GM23338 (cell line): ENCODE results near the gene SLU7. TPM values are rescaled to one million over a fixed set of nuclear protein-coding genes. Genes with fewer than 3 reads are reported as not detected.

Source experiments
- ATAC-seq: fragments of 200-7000 bp; cut with Tn5 transposase; 3 replicates; pipeline ENCODE4 v1.9.1; 2020
- DNase-seq: peaks from one replicate; pipeline ENCODE4 v3.0.0-alpha.2; 2015; ENCODE audit warnings: low spot score
- H2AFZ ChIP-seq: fragments of 200-600 bp; sonication (generic); 2 replicates; pipeline ENCODE4 v1.8.0; 2016; ENCODE audit warnings: antibody characterized with exemption, mild to moderate bottlenecking, moderate library complexity
- H3F3A ChIP-seq: fragments of 200-600 bp; sonication (generic); replicated peaks from 2 replicates; pipeline ENCODE4 v1.8.0; 2017; ENCODE audit warnings: antibody characterized with exemption, mixed run types, low read depth
- H3K27ac ChIP-seq: fragments of 200-600 bp; sonication (generic); 2 replicates; pipeline ENCODE4 v1.6.1; 2016; ENCODE audit warnings: low read depth
- H3K27me3 ChIP-seq: fragments of 200-600 bp; sonication (generic); 2 replicates; pipeline ENCODE4 v1.8.0; 2016; ENCODE audit warnings: mild to moderate bottlenecking, mixed run types, moderate library complexity; ENCODE audit not compliant: insufficient read depth
- H3K36me3 ChIP-seq: fragments of 200-600 bp; sonication (generic); 2 replicates; pipeline ENCODE4 v1.8.0; 2016; ENCODE audit warnings: mild to moderate bottlenecking; ENCODE audit not compliant: insufficient read depth
- H3K4me1 ChIP-seq: fragments of 200-600 bp; sonication (generic); 2 replicates; pipeline ENCODE4 v1.8.0; 2016; ENCODE audit warnings: mild to moderate bottlenecking, moderate library complexity; ENCODE audit not compliant: insufficient read depth
- H3K4me2 ChIP-seq: fragments of 200-600 bp; sonication (generic); 2 replicates; pipeline ENCODE4 v1.7.1; 2017; ENCODE audit warnings: mixed run types
- H3K4me3 ChIP-seq: fragments of 200-600 bp; sonication (generic); 2 replicates; pipeline ENCODE4 v1.6.1; 2016; ENCODE audit warnings: mixed run types
- H3K79me2 ChIP-seq: fragments of 200-600 bp; sonication (generic); replicated peaks from 2 replicates; pipeline ENCODE4 v1.8.0; 2017; ENCODE audit warnings: mild to moderate bottlenecking; ENCODE audit not compliant: insufficient read depth
- H3K9me2 ChIP-seq: fragments of 200-600 bp; sonication (generic); 2 replicates; pipeline ENCODE4 v1.8.0; 2017; ENCODE audit not compliant: insufficient read depth
- H4K20me1 ChIP-seq: fragments of 200-600 bp; sonication (generic); replicated peaks from 2 replicates; pipeline ENCODE4 v1.8.0; 2017; ENCODE audit warnings: mild to moderate bottlenecking; ENCODE audit not compliant: insufficient read depth
- H3K27ac Mint-ChIP-seq: 2 replicates; pipeline ENCODE4 v1.8.0; 2020; ENCODE audit warnings: inconsistent platforms, mild to moderate bottlenecking, moderate library complexity, mixed read lengths
- H3K27me3 Mint-ChIP-seq: 3 replicates; pipeline ENCODE4 v1.8.0; 2022; ENCODE audit warnings: low read depth, mild to moderate bottlenecking, moderate library complexity, mixed read lengths, inconsistent platforms; ENCODE audit not compliant: insufficient read depth, poor library complexity
- H3K36me3 Mint-ChIP-seq: 3 replicates; pipeline ENCODE4 v1.8.0; 2021; ENCODE audit warnings: low read depth, mild to moderate bottlenecking, inconsistent platforms, moderate library complexity, mixed read lengths
- H3K4me1 Mint-ChIP-seq: 3 replicates; pipeline ENCODE4 v1.8.0; 2020; ENCODE audit warnings: mild to moderate bottlenecking, inconsistent platforms, mixed read lengths
- H3K4me3 Mint-ChIP-seq: 3 replicates; pipeline ENCODE4 v1.8.0; 2021; ENCODE audit warnings: moderate library complexity, mild to moderate bottlenecking, inconsistent platforms, mixed read lengths
- H3K9me3 Mint-ChIP-seq: 3 replicates; pipeline ENCODE4 v1.8.0; 2020; ENCODE audit warnings: moderate library complexity, mild to moderate bottlenecking, inconsistent platforms, mixed read lengths
- JUNB ChIP-seq: IDR thresholded peaks from one replicate; pipeline ENCODE4 v1.6.1; 2016; ENCODE audit warnings: antibody characterized with exemption; ENCODE audit not compliant: unreplicated experiment
- NANOG ChIP-seq: IDR thresholded peaks from 2 replicates; pipeline ENCODE4 v1.6.1; 2016; ENCODE audit warnings: antibody characterized with exemption, borderline replicate concordance
- POLR2AphosphoS5 ChIP-seq: IDR thresholded peaks from 2 replicates; pipeline ENCODE4 v1.6.1; 2016; ENCODE audit warnings: antibody characterized with exemption, low read depth
- ZNF331 ChIP-seq: fragments of 250-450 bp; sonication (Bioruptor Pico); IDR thresholded peaks from 2 replicates; pipeline ENCODE4 v1.5.0; 2020; ENCODE audit warnings: low read depth, mild to moderate bottlenecking, moderate library complexity
- polyA plus RNA-seq: library from polyadenylated mRNA; unstranded; fragments of >200 nt; fragmentation: Nextera tagmentation; extraction: Ambion mirVana; gene quantifications from 2 replicates; pipeline ENCODE4 v1.2.1, GENCODE V29; 2016
- total RNA-seq: library from RNA; depleted of rRNA; stranded (reverse); fragments of >200 nt; shearing (Covaris generic); gene quantifications from 2 replicates; pipeline ENCODE4 v1.2.3, GENCODE V29; 2014
- TF ChIP-seq, protein P1 (sequence below): fragments of 250-450 bp; sonication (Bioruptor Pico); IDR thresholded peaks from 2 replicates; pipeline ENCODE4 v1.5.0; 2020; ENCODE audit warnings: mild to moderate bottlenecking, moderate library complexity
- TF ChIP-seq, protein P2 (sequence below): IDR thresholded peaks from 2 replicates; pipeline ENCODE4 v1.6.1; 2016; ENCODE audit warnings: antibody characterized with exemption
- TF ChIP-seq, protein P3 (sequence below), 2 experiments: fragments of 200-600 bp in 1 of 2; sonication (generic) in 1 of 2; conservative IDR thresholded peaks; 2 replicates each; pipeline versions ENCODE4 v1.5.1 to v1.6.1; 2016 to 2017; ENCODE audit warnings: antibody characterized with exemption in 2 of 2, low read depth in 2 of 2, mild to moderate bottlenecking in 2 of 2, moderate library complexity in 1 of 2

The SLU7 gene
- total and polyA plus RNA-seq, 2 experiments from 2014 or later: 27.0 to 47.5 TPM

DNA sequence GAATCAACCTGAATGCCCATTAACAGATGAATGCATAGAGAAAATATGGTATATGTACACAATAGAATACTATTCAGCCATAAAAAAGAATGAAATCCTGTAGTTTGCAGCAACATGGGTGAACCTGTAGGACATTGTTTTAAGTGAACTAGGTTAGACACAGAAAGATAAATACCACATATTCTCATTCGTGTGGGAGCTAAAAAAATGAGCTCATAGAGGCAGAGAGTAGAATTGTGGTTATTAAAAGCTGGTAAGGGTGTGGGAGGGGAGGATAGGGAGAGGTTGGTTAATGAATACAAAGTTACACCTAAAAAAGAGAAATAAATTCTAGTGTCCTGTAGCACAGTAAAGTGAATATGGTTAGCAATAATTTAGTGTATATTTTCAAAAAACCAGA lies 26.3 kb upstream of the SLU7 start (continued):
- TF ChIP-seq, protein P1, sequence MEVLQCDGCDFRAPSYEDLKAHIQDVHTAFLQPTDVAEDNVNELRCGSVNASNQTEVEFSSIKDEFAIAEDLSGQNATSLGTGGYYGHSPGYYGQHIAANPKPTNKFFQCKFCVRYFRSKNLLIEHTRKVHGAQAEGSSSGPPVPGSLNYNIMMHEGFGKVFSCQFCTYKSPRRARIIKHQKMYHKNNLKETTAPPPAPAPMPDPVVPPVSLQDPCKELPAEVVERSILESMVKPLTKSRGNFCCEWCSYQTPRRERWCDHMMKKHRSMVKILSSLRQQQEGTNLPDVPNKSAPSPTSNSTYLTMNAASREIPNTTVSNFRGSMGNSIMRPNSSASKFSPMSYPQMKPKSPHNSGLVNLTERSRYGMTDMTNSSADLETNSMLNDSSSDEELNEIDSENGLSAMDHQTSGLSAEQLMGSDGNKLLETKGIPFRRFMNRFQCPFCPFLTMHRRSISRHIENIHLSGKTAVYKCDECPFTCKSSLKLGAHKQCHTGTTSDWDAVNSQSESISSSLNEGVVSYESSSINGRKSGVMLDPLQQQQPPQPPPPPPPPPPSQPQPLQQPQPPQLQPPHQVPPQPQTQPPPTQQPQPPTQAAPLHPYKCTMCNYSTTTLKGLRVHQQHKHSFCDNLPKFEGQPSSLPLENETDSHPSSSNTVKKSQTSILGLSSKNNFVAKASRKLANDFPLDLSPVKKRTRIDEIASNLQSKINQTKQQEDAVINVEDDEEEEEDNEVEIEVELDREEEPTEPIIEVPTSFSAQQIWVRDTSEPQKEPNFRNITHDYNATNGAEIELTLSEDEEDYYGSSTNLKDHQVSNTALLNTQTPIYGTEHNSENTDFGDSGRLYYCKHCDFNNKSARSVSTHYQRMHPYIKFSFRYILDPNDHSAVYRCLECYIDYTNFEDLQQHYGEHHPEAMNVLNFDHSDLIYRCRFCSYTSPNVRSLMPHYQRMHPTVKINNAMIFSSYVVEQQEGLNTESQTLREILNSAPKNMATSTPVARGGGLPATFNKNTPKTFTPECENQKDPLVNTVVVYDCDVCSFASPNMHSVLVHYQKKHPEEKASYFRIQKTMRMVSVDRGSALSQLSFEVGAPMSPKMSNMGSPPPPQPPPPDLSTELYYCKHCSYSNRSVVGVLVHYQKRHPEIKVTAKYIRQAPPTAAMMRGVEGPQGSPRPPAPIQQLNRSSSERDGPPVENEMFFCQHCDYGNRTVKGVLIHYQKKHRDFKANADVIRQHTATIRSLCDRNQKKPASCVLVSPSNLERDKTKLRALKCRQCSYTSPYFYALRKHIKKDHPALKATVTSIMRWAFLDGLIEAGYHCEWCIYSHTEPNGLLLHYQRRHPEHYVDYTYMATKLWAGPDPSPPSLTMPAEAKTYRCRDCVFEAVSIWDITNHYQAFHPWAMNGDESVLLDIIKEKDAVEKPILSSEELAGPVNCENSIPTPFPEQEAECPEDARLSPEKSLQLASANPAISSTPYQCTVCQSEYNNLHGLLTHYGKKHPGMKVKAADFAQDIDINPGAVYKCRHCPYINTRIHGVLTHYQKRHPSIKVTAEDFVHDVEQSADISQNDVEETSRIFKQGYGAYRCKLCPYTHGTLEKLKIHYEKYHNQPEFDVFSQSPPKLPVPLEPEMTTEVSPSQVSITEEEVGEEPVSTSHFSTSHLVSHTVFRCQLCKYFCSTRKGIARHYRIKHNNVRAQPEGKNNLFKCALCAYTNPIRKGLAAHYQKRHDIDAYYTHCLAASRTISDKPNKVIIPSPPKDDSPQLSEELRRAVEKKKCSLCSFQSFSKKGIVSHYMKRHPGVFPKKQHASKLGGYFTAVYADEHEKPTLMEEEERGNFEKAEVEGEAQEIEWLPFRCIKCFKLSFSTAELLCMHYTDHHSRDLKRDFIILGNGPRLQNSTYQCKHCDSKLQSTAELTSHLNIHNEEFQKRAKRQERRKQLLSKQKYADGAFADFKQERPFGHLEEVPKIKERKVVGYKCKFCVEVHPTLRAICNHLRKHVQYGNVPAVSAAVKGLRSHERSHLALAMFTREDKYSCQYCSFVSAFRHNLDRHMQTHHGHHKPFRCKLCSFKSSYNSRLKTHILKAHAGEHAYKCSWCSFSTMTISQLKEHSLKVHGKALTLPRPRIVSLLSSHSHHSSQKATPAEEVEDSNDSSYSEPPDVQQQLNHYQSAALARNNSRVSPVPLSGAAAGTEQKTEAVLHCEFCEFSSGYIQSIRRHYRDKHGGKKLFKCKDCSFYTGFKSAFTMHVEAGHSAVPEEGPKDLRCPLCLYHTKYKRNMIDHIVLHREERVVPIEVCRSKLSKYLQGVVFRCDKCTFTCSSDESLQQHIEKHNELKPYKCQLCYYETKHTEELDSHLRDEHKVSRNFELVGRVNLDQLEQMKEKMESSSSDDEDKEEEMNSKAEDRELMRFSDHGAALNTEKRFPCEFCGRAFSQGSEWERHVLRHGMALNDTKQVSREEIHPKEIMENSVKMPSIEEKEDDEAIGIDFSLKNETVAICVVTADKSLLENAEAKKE: no peak
- TF ChIP-seq NANOG: no peak

DNA sequence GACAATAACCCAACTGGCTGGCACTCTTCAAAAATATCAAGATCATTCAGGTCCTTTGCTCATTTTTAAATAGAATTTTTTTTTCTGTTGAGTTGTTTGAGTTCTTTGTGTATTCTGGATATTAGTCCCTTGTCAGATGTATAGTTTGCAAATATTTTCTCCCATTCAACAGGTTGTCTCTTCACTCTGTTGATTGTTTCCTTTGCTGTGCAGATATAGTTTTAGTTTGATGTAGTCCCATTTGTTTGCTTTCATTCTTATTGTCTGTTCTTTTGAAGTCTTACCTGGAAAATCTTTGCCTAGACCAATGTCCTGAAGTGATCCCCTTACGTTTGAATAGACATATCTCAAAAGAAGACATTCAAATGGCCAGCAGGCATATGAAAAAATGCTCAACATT lies 25.5 kb upstream of the SLU7 start:
- no peak overlapping the region for H3K4me3 Mint-ChIP-seq
- peaks cover 10% of the 10 kb centered on the region for H3K4me1 Mint-ChIP-seq
- Histone ChIP-seq H3K9me2 (no peaks in the 10 kb centered on the region; the same call in none of the 2 replicates), H3K36me3 (no peaks in the 10 kb centered on the region), H3K27ac (no peak overlapping the region), H3K79me2 (no peaks in the 10 kb centered on the region), H2AFZ (no peak overlapping the region), H4K20me1 (no peaks in the 10 kb centered on the region), H3K4me3 (no peak overlapping the region), H3K27me3 (no peaks in the 10 kb centered on the region), H3K4me2 (no peak overlapping the region), H3K4me1 (peaks cover 4% of the 10 kb centered on the region; the same call in 1 of the 2 replicates), H3F3A (no peaks in the 10 kb centered on the region)
- no peaks in the 10 kb centered on the region for H3K36me3 Mint-ChIP-seq
- H3K9me3 Mint-ChIP-seq: no peaks in the 10 kb centered on the region; the same call in 1 of the 3 replicates
- no peaks in the 10 kb centered on the region for H3K27me3 Mint-ChIP-seq
- ATAC-seq (no peak), DNase-seq (no peak)
- no peak overlapping the region for H3K27ac Mint-ChIP-seq
- no peak for TF ChIP-seq ZNF331 (CRISPR knock-in tag)
- TF ChIP-seq, protein P2, sequence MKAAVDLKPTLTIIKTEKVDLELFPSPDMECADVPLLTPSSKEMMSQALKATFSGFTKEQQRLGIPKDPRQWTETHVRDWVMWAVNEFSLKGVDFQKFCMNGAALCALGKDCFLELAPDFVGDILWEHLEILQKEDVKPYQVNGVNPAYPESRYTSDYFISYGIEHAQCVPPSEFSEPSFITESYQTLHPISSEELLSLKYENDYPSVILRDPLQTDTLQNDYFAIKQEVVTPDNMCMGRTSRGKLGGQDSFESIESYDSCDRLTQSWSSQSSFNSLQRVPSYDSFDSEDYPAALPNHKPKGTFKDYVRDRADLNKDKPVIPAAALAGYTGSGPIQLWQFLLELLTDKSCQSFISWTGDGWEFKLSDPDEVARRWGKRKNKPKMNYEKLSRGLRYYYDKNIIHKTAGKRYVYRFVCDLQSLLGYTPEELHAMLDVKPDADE: no peak
- no peak for TF ChIP-seq POLR2AphosphoS5
- TF ChIP-seq, protein P1: no peak
- TF ChIP-seq, protein P3, sequence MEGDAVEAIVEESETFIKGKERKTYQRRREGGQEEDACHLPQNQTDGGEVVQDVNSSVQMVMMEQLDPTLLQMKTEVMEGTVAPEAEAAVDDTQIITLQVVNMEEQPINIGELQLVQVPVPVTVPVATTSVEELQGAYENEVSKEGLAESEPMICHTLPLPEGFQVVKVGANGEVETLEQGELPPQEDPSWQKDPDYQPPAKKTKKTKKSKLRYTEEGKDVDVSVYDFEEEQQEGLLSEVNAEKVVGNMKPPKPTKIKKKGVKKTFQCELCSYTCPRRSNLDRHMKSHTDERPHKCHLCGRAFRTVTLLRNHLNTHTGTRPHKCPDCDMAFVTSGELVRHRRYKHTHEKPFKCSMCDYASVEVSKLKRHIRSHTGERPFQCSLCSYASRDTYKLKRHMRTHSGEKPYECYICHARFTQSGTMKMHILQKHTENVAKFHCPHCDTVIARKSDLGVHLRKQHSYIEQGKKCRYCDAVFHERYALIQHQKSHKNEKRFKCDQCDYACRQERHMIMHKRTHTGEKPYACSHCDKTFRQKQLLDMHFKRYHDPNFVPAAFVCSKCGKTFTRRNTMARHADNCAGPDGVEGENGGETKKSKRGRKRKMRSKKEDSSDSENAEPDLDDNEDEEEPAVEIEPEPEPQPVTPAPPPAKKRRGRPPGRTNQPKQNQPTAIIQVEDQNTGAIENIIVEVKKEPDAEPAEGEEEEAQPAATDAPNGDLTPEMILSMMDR (conservative IDR thresholded peaks at IDR 0.05; ENCODE audit: low read depth in 2 of 2): no peak
- TF ChIP-seq JUNB: no peak
- TF ChIP-seq NANOG: no peak
